NCI-H446 treated with DMSO at 0.1 percent for 48 hours (cell line): Measurements from ENCODE around the gene PREPL.
"Not testable (repeated sequence)": the region's sequence is repeated elsewhere in the genome, so short reads cannot be mapped to it uniquely, and the experiment has no call there.

Source experiments
- DNase-seq: peaks from one replicate; lab custom pipeline; 2025; lab: John Stamatoyannopoulos, UW

PREPL gene

GRCh38 chr2:44348400-44348799 lies 12.9 kb downstream of the PREPL start:
- DNase-seq, result no peak

GRCh38 chr2:44347526-44347925 lies 13.8 kb downstream of the PREPL start:
- DNase-seq, result no peak

GRCh38 chr2:44342854-44343253 lies 18.4 kb downstream of the PREPL start:
- DNase-seq, result no peak

- DNase-seq, result no peak
Measured at GRCh38 chr2:44335806-44336538, 25.3 kb downstream of the PREPL start.

GRCh38 chr2:44333994-44334393 lies 27.3 kb downstream of the PREPL start:
- DNase-seq, result no peak

GRCh38 chr2:44330801-44331200 lies 30.5 kb downstream of the PREPL start:
- no peak for DNase-seq

GRCh38 chr2:44329343-44329742 lies 32.0 kb downstream of the PREPL start:
- DNase-seq, result no peak

GRCh38 chr2:44328750-44329149 lies 32.5 kb downstream of the PREPL start:
- DNase-seq, result no peak

- no peak for DNase-seq
Measured at GRCh38 chr2:44326548-44327264, 34.6 kb downstream of the PREPL start.

GRCh38 chr2:44325897-44326296 lies 35.4 kb downstream of the PREPL start:
- no peak for DNase-seq

- DNase-seq, result no peak
Measured at GRCh38 chr2:44324971-44325426, 36.3 kb downstream of the PREPL start.

GRCh38 chr2:44321360-44321759 lies 39.9 kb downstream of the PREPL start:
- no peak for DNase-seq

- no peak for DNase-seq
Measured at GRCh38 chr2:44320832-44321231, 40.5 kb downstream of the PREPL start.

GRCh38 chr2:44315945-44316344 lies 45.3 kb downstream of the PREPL start:
- DNase-seq, result no peak

GRCh38 chr2:44314362-44314761 lies 46.9 kb downstream of the PREPL start:
- no peak for DNase-seq

GRCh38 chr2:44310287-44310686 lies 51.0 kb downstream of the PREPL start:
- DNase-seq, result no peak

GRCh38 chr2:44305882-44306281 lies 55.4 kb downstream of the PREPL start:
- no peak for DNase-seq

- no peak for DNase-seq
Measured at GRCh38 chr2:44304258-44304657, 57.0 kb downstream of the PREPL start.

GRCh38 chr2:44303766-44304165 lies 57.5 kb downstream of the PREPL start:
- not testable (repeated sequence) for DNase-seq

GRCh38 chr2:44301111-44301510 lies 60.2 kb downstream of the PREPL start:
- DNase-seq, result no peak

GRCh38 chr2:44299635-44300034 lies 61.7 kb downstream of the PREPL start:
- DNase-seq, result no peak

- DNase-seq, result no peak
Measured at GRCh38 chr2:44297431-44297830, 63.9 kb downstream of the PREPL start.

GRCh38 chr2:44296653-44297052 lies 64.6 kb downstream of the PREPL start:
- no peak for DNase-seq
